Psoas muscle (tissue), 8 donors: ENCODE data around the gene ADSS1. TPM values are rescaled to one million over a fixed set of nuclear protein-coding genes. Genes with fewer than 3 reads are reported as not detected.

Experiments used
- ATAC-seq, 4 donors: fragments of 200-7000 bp; cut with Tn5 transposase; one replicate each; pipeline ENCODE4 v1.9.1; 2020; ENCODE audit warnings: moderate library complexity in 3 of 4, mild to moderate bottlenecking in 2 of 4
- DNase-seq, 2 donors: peaks; one replicate each; pipeline ENCODE4 v3.0.0-alpha.2; 2020
- H3K27ac ChIP-seq: fragments of 200-600 bp; one replicate; pipeline ENCODE4 v1.8.0; 2022
- H3K27me3 ChIP-seq, 3 donors: fragments of 200-600 bp in 1 of 3; one replicate each; pipeline versions ENCODE4 v1.6.1 to v1.8.0; 2013 to 2022; ENCODE audit warnings: low read length in 2 of 3, mild to moderate bottlenecking in 2 of 3, moderate library complexity in 1 of 3; ENCODE audit not compliant: insufficient read depth in 3 of 3
- H3K36me3 ChIP-seq, 2 donors: fragments of 200-600 bp in 1 of 2; one replicate each; pipeline versions ENCODE4 v1.6.1 to v1.8.0; 2013 to 2022; ENCODE audit warnings: low read depth in 1 of 2, mild to moderate bottlenecking in 1 of 2, moderate library complexity in 1 of 2; ENCODE audit not compliant: insufficient read depth in 1 of 2
- H3K4me1 ChIP-seq: fragments of 200-600 bp; one replicate; pipeline ENCODE4 v1.8.0; 2022
- H3K4me3 ChIP-seq: fragments of 200-600 bp; one replicate; pipeline ENCODE4 v1.8.0; 2022; ENCODE audit warnings: mild to moderate bottlenecking
- H3K9me3 ChIP-seq: fragments of 200-600 bp; one replicate; pipeline ENCODE4 v1.8.0; 2022
- WGBS, 3 donors: extraction: QIAGEN DNeasy Blood & Tissue Kit; methylation state at CpG; one replicate each; pipeline versions ENCODE4 v1.1.6 to v1.1.7; 2013; 5-methylcytosine and 5-hydroxymethylcytosine counted together
- intact Hi-C, 2 donors: fragments of 100-400 bp; cut with DNase I; formaldehyde crosslinking; loops; one replicate each; pipeline versions ENCODE4 v1.11.0 to v1.14.2; 2022
- polyA plus RNA-seq, 3 donors: library from polyadenylated mRNA; stranded (reverse); fragments of 200-250 nt; gene quantifications; one replicate each; pipeline ENCODE4 v1.2.3, GENCODE V29; 2013
- total RNA-seq, 4 donors: library from RNA; stranded (reverse); fragmentation: NEBNext Ultra II Directional in 2 of 4; extraction: Animal tissue kit (Norgen Biotek cat#: 25700) in 2 of 4; gene quantifications; one replicate each; pipeline versions ENCODE4 v1.2.1 to v1.2.4, GENCODE V29; 2021 to 2023
- TF ChIP-seq, protein P1 (sequence below): fragments of 200-600 bp; IDR thresholded peaks from one replicate; pipeline ENCODE4 v1.8.0; 2022; ENCODE audit warnings: antibody characterized with exemption
- donor health status: healthy with polysubstance abuse.
- donor health status: DM: no; HTN: no; CAD: no; lungs with moderate emphysema.
- donor health status: Bipolar disorder and iron deficiency.
- donor health status: healthy.
- donor health status: DM: yes; HTN: yes; CAD: no.
- donor health status: DM: no; HTN: no; CAD: no.
- donor health status: DM: no; HTN: no; CAD: no.
- donor health status: DM: yes; HTN: yes; CAD: no.

The ADSS1 gene
- total and polyA plus RNA-seq, 7 donors, result 187 to 394 (median 300) TPM

DNA sequence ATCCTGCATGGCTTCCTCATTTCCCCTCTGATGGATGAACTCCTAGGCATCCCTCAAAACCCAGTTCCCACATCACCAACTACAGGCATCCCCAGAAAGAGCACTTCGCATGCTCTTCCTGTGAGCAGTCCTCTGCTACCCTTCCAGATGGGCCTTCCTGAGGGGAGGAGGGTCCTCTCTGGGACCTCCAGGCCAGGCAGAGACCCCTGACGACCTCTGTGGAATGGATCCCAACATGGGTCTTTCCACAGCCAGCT lies 69.6 kb downstream of the ADSS1 start:
- Histone ChIP-seq H3K9me3 (no peaks in the 10 kb centered on the region), H3K36me3 (peaks cover 0 to 30% of the 10 kb centered on the region in 2 donors), H3K27me3 (no peaks in the 10 kb centered on the region), H3K4me1 (peaks cover 30% of the 10 kb centered on the region), H3K27ac (peak overlapping the region; percentile 65), H3K4me3 (peak overlapping the region; percentile 70)
- 78 to 85% (median 85%) methylated on average over 2 of the region's 2 CpGs for WGBS, 3 donors
- TF ChIP-seq, protein P1, sequence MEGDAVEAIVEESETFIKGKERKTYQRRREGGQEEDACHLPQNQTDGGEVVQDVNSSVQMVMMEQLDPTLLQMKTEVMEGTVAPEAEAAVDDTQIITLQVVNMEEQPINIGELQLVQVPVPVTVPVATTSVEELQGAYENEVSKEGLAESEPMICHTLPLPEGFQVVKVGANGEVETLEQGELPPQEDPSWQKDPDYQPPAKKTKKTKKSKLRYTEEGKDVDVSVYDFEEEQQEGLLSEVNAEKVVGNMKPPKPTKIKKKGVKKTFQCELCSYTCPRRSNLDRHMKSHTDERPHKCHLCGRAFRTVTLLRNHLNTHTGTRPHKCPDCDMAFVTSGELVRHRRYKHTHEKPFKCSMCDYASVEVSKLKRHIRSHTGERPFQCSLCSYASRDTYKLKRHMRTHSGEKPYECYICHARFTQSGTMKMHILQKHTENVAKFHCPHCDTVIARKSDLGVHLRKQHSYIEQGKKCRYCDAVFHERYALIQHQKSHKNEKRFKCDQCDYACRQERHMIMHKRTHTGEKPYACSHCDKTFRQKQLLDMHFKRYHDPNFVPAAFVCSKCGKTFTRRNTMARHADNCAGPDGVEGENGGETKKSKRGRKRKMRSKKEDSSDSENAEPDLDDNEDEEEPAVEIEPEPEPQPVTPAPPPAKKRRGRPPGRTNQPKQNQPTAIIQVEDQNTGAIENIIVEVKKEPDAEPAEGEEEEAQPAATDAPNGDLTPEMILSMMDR, result no peak
- DNase-seq (no peak), ATAC-seq (no peak)
- intact Hi-C loops, result no loop called here

DNA sequence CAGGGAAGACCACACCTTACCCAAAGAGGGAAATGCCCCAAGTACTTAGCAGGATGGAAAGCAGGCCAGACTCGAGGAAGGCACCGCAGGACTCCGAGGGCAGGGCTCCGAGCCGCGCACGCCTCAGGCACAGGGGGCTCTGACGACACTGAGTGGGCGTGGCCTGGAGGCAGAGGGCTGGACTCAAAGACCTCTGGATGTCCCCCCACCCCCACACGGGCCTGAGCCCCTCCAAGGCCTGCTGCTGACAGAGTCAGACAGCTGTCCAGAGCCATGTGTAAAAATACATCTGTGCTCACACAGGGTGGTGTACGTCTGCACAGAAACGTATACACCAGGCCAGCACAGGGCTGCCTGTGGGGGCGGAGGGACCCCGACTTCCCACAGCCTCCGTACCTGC lies 70.1 kb downstream of the ADSS1 start:
- Histone ChIP-seq H3K36me3 (peaks cover 0 to 28% of the 10 kb centered on the region in 2 donors), H3K9me3 (no peaks in the 10 kb centered on the region), H3K4me1 (peaks cover 30% of the 10 kb centered on the region), H3K27ac (peak overlapping the region; percentile 65), H3K4me3 (peak overlapping the region; percentile 70), H3K27me3 (no peaks in the 10 kb centered on the region)
- intact Hi-C loops, result no loop called here
- WGBS, 3 donors, result 20 to 27% (median 26%) methylated on average over 15 of the region's 15 CpGs
- TF ChIP-seq, protein P1, result no peak
- peak in 1 of 2 donors; percentile 59 for DNase-seq
- peak in 3 of 4 donors; percentile 5 to 48 (median 25) for ATAC-seq

GRCh38 chr14:104794631-104794992 lies 70.6 kb downstream of the ADSS1 start:
- H3K4me1 ChIP-seq, result peaks cover 30% of the 10 kb centered on the region
- intact Hi-C loops, result no loop called here

DNA sequence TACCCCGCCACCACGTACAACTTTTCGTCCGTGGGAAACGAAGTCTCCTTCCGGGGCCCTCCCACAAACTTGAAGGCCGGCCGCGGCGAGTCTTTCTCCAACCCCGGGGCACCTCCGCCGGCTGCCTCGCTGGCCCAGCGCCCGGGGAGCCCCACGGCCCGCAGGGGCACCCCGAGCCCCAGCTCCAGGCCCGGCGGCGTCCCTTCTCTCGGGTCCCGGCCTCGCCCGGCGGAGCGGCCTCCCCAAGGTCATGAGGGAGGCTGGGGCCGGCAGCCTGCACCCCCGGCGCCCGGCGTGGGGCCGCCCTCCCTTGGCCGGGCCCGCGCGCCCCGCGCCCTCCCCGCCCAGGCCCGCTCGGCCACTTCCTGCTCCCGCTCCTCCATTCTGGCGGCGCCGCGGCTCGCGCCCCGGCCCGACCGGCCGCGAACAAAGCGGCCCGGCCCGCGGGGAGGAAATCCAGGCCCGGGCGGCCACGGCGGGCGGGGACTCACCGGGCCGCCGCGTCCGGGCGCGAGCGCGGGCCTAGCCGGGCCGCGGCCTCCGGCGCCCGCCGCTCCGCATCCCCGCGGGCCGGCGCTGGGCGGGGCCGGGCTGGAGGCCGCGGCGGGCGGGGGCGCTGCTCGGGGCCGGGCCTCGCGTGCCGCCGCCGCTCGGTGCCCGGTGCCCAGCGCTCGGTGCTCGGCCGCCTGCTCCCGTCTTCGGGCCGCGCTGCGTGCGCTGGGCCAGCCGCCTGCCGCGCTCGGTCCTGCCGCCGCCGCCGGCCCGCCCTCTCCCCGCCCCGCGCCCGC lies 71.2 kb downstream of the ADSS1 start, which contains the start of gene AKT1:
AKT1 (minus strand) TSS at position 756 of the 788 bp plus-strand sequence. CDS start 3,105 bp downstream, outside the sequence.
- no peak for ATAC-seq
- H3K27me3 ChIP-seq, result no peaks in the 10 kb centered on the region
- peaks cover 0 to 17% of the 10 kb centered on the region in 2 donors for H3K36me3 ChIP-seq
- peaks cover 30% of the 10 kb centered on the region for H3K4me1 ChIP-seq
- TF ChIP-seq, protein P1, result no peak
- peak within 1 kb of the TSS; percentile 89 for H3K27ac ChIP-seq
- 0 to 1% (median 1%) methylated on average over 40 to 123 of the region's 124 CpGs for WGBS, 3 donors
- H3K4me3 ChIP-seq, result peak within 1 kb of the TSS; percentile 72
- intact Hi-C loops, result loop anchor here in 1 of 2 donors (5.0 kb wide), 1 partner anchor 38 kb away; no protein-coding TSS in a partner anchor
- H3K9me3 ChIP-seq, result no peaks in the 10 kb centered on the region
- no peak for DNase-seq

More at GRCh38 chr14:104794631-104794992, 70.6 kb downstream of the ADSS1 start:
- peaks cover 0 to 23% of the 10 kb centered on the region in 2 donors for H3K36me3 ChIP-seq
- ATAC-seq (peak in 3 of 4 donors; percentile 19 to 44 (median 25)), DNase-seq (no peak)
- TF ChIP-seq, protein P1, result no peak
- WGBS, 3 donors, result 7 to 8% (median 7%) methylated on average over 15 to 16 of the region's 16 CpGs
- H3K9me3 ChIP-seq, result no peaks in the 10 kb centered on the region
- no peaks in the 10 kb centered on the region for H3K27me3 ChIP-seq
- peak overlapping the region; percentile 65 for H3K27ac ChIP-seq
- peak overlapping the region; percentile 70 for H3K4me3 ChIP-seq
